GM21447 (cell line): ENCODE results near the gene OPRL1.
A peak's percentile ranks its signal among the peaks of the same experiment; 100 is the strongest.

ENCODE experiments used
- ATAC-seq: cut with Tn5 transposase; IDR thresholded peaks from one replicate; pipeline ENCODE4 v1.9.1; 2021; ENCODE audit not compliant: unreplicated experiment

The OPRL1 gene

DNA sequence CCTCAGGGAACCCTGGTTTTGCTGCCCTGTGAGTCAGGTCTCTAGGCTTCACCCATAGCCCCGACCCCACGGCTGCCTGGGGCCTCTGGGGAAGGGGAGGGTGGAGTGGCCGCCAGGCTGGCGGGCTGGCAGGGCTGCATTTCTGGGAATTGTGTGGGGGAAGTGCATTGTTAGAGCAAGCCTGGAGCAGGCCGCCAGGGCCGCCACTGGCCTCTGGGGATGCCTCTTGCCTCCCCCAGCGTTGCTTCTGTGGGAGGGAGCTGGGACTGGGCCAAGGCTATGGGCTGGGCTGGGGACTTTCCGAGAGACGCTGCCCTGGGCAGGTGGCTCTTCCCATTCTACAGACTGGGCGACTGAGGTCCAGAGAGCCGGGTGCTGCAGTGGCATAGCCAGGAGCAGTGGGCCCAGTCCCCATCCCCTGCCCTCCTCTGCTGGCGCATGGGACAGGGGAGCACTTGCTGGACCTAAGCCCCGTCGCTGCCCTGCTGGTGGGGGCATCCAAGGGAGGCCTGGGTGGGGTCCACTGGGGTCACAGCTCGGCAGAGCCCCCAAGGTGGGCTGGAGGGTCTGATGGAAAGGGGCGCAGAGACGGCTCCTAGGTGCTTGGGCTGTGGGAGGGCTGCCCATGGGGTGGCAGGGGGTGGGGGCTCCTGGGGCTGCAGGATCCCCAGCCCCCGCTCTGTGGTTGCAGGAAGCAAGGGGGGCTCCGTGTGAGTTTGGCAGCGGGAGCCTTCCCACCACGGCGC, 23.8 kb upstream of the OPRL1 start:
- ATAC-seq, result no peak

GRCh38 chr20:64056639-64056888, 23.3 kb upstream of the OPRL1 start:
- no peak for ATAC-seq

DNA sequence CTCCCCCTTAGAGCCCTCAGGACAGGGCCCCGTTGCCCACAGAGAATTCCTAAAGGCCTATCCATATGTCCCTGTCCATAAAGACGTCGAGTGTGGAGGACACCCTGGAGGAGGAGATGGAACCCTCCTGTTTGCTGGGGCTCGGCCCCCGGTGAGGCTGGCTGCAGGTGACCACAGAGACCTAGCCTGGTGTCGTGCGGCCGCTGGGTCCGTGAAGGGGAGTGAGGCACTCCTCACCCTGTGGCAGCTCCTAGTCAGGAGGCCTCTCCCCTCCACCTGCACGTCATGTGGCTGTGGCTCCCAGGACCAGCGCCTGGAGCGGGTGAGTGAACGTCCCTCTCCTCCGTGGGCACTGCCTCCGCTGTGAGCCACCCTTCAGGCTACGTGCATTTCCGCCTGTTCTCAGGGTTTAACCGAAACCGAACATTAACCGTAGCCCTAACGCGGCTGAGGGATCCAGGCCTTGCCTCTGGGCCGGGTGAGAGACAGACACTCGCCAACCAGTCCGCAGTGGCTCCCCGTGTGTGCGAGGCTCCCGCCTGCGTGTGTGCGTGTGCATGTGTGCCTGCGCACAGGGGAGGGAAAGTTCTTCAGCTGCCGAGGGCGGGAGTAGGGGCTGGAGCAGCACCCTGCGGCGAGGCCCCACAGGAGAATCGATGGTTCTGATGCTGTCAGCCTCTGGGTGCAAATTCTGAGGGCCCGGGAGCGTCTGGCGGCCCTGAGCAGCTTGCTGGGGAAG, 22.8 kb upstream of the OPRL1 start:
- no peak for ATAC-seq

- ATAC-seq, result no peak
Observed at GRCh38 chr20:64057628-64058498, 22.0 kb upstream of the OPRL1 start.

- ATAC-seq, result no peak
Observed at GRCh38 chr20:64058536-64058935, 21.3 kb upstream of the OPRL1 start.

GRCh38 chr20:64062276-64062595, 17.6 kb upstream of the OPRL1 start:
- no peak for ATAC-seq

- ATAC-seq, result peak; percentile 57
Observed at GRCh38 chr20:64062596-64063388, 17.1 kb upstream of the OPRL1 start, which contains the start of gene TCEA2. Gene TCEA2, plus strand, starts transcription at chr20:64063198. Its CDS starts 115 bp downstream, at chr20:64063313.

GRCh38 chr20:64063389-64064144, 16.3 kb upstream of the OPRL1 start:
- no peak for ATAC-seq

DNA sequence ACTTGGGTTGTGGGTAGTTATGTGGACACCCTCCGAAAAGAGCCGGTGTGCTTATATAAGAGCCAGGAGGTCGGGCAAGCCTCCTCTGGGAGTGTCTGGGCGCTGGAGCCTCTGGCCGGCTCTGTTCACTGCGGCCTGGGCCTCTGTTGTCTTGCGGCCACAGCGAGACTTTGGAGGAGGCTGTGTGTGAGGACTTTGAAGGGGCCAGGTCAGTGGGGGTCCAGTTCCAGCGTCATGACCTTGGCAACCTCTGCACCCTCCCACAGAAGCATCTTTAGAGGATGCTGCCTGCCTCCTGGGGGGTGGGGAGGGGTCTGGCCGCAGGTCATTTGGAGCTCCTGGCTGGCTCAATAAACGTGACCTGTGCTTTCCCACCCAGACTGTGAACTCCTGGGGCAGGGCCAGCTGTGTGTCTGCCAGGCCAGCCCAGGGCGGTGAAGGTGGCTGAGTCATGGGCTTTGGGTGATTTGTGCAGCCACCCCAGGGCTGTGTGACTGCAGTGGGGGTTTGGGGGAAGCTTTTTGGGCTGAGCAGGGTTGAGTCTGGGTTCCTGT, 15.7 kb upstream of the OPRL1 start:
- ATAC-seq, result no peak

DNA sequence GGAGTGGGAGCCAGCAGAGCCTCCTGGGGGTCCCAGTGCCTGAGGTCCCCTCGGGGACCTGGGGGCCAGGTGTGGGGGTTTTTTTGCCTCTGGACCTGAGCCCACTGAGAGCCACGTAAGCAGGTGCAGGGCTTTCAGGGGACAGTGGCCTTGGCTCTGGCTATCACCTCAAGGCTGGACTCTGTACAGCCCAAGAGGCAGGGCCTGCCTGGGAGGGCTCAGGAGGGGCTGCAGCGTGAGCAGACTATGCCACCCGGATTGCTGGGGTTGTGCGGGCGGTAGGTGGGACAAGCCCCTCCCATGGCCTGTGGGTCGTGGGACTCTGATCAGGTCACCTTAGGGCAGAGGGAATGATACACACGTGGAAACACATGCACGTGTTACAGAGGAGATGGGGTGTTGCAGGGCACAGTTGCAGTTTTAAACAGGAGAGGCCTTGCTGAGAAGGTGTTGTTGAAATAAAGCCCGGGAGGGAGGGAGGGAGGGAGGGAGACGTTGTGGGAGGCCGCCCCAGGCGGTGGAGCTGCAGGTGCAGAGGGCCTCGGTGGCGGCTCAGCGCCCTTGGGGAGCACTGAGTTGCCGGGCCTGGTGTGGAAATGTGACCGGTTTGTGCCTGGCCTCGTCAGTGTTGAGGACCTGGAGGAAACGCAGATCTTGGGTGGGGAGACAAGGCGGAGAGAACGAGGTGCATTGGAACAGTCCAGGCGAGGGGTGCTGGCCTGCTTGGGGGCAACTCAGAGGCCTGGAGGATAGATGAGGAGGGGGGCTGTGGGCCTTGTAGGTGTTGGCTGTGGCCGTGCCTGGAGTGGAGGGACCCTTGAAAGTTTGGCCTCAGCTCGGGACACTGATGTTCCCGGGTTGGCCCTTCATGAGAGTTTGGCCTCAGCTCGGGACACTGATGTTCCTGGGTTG, 14.6 kb upstream of the OPRL1 start:
- no peak for ATAC-seq

DNA sequence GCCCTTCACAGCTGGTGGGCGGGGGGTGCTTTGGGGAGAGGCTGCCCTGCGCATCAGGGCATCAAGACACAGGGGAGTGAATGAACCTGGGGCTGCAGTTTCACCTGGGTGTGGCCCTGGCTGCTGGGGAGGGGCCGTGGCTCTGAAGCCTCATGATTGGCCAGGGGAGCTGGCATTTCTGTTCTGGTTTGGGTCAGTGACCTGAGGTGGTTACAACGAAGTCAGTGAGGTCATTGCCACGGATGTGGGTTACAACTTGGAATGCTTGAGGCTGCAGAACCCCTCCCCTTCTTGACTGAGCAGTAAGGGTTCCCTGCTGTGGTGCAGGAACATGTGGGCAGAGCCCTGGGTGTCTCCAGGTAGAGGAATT, 13.9 kb upstream of the OPRL1 start:
- ATAC-seq, result peak; percentile 61

GRCh38 chr20:64067005-64067632, 12.8 kb upstream of the OPRL1 start:
- ATAC-seq, result no peak

- ATAC-seq, result no peak
Observed at GRCh38 chr20:64067733-64068307, 12.1 kb upstream of the OPRL1 start.

- ATAC-seq, result no peak
Observed at GRCh38 chr20:64068386-64069208, 11.3 kb upstream of the OPRL1 start.

DNA sequence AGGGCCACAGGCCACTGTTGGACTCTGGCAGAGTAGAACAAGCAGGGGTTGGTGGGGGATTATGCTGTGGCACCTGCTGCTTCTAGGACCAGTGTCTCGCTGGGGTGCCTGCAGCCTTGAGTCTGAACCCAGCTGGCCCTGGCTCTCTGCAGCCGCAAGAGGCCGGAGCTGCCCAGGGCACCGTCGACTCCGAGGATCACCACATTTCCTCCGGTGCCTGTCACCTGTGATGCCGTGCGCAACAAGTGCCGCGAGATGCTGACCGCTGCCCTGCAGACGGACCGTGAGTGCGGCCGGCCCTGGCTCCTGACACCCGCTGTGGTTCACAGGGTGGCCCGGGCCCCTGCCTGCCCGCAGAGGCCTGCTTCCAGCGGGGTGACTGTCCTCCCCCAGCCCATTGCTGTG, 10.7 kb upstream of the OPRL1 start:
- no peak for ATAC-seq

- no peak for ATAC-seq
Observed at GRCh38 chr20:64069614-64070243, 10.2 kb upstream of the OPRL1 start.
